Stimulated activated CD4-positive, alpha-beta T cell treated with anti-CD3 and anti-CD28 coated beads, Interleukin-15, amount 100 ng/mL, for 1 hour (primary cell): ENCODE data around the gene HES7.
A peak's percentile ranks its signal among the peaks of the same experiment; 100 is the strongest.

ENCODE experiments used
- DNase-seq, 2 donors: peaks; one replicate each; pipeline ENCODE4 v3.0.0-alpha.2; 2020; ENCODE audit warnings: low read depth in 1 of 2, low spot score in 1 of 2

The HES7 gene

GRCh38 chr17:8074554-8074953 is 49.4 kb downstream of the HES7 start:
- DNase-seq, result no peak

- peak; percentile 74 to 84 for DNase-seq
Measured at GRCh38 chr17:8073627-8074484, 50.0 kb downstream of the HES7 start.

- no peak for DNase-seq
Measured at GRCh38 chr17:8072729-8073461, 51.0 kb downstream of the HES7 start.

- no peak for DNase-seq
Measured at GRCh38 chr17:8072341-8072728, 51.6 kb downstream of the HES7 start.

- DNase-seq, result no peak
Measured at GRCh38 chr17:8071496-8071895, 52.4 kb downstream of the HES7 start.
